HG02642 (cell line): ENCODE results near the gene PSMA6.
"Not testable (repeated sequence)": the region's sequence is repeated elsewhere in the genome, so short reads cannot be mapped to it uniquely, and the experiment has no call there.

Experiments
- ATAC-seq: cut with Tn5 transposase; IDR thresholded peaks from one replicate; pipeline ENCODE4 v1.9.1; 2021; ENCODE audit warnings: mild to moderate bottlenecking; ENCODE audit not compliant: unreplicated experiment, poor library complexity

PSMA6 gene

GRCh38 chr14:35281341-35281740 lies 10.8 kb upstream of the PSMA6 start:
- no peak for ATAC-seq

GRCh38 chr14:35284506-35284905 lies 7.7 kb upstream of the PSMA6 start:
- ATAC-seq = no peak

GRCh38 chr14:35285168-35286002 lies 6.8 kb upstream of the PSMA6 start:
- ATAC-seq = peak; percentile 72

GRCh38 chr14:35286003-35286600 lies 6.1 kb upstream of the PSMA6 start:
- peak; percentile 21 for ATAC-seq

- ATAC-seq = no peak
Measured at GRCh38 chr14:35286707-35287106, 5.5 kb upstream of the PSMA6 start.

GRCh38 chr14:35287431-35288013 lies 4.7 kb upstream of the PSMA6 start:
- no peak for ATAC-seq

GRCh38 chr14:35289623-35290022 lies 2.6 kb upstream of the PSMA6 start:
- no peak for ATAC-seq

- no peak for ATAC-seq
Measured at GRCh38 chr14:35292770-35293561, 784 bp downstream of the PSMA6 start.

GRCh38 chr14:35295845-35296161 lies 3.6 kb downstream of the PSMA6 start:
- no peak for ATAC-seq

- no peak for ATAC-seq
Measured at GRCh38 chr14:35296545-35296944, 4.4 kb downstream of the PSMA6 start.

GRCh38 chr14:35297706-35298105 lies 5.5 kb downstream of the PSMA6 start:
- no peak for ATAC-seq

GRCh38 chr14:35298351-35298750 lies 6.2 kb downstream of the PSMA6 start:
- no peak for ATAC-seq

- ATAC-seq = no peak
Measured at GRCh38 chr14:35299708-35300107, 7.5 kb downstream of the PSMA6 start.

GRCh38 chr14:35300228-35300627 lies 8.0 kb downstream of the PSMA6 start:
- ATAC-seq = no peak

GRCh38 chr14:35301334-35301733 lies 9.2 kb downstream of the PSMA6 start:
- not testable (repeated sequence) for ATAC-seq

- no peak for ATAC-seq
Measured at GRCh38 chr14:35301735-35302528, 9.8 kb downstream of the PSMA6 start.

GRCh38 chr14:35303149-35303935 lies 11.2 kb downstream of the PSMA6 start:
- ATAC-seq = no peak

GRCh38 chr14:35304812-35305462 lies 12.8 kb downstream of the PSMA6 start:
- ATAC-seq = no peak

- no peak for ATAC-seq
Measured at GRCh38 chr14:35305633-35306032, 13.5 kb downstream of the PSMA6 start.
